Stomach smooth muscle (tissue), 2 donors: ENCODE results near the gene AARSD1.
"Not testable (repeated sequence)": the region's sequence is repeated elsewhere in the genome, so short reads cannot be mapped to it uniquely, and the experiment has no call there.

Source experiments
- H3K27ac ChIP-seq: one replicate; pipeline ENCODE4 v1.7.0; 2013; ENCODE audit warnings: mild to moderate bottlenecking, low read length, inconsistent platforms
- H3K27me3 ChIP-seq, 2 donors: one replicate each; pipeline ENCODE4 v1.7.0; 2013; ENCODE audit warnings: low read length in 2 of 2; ENCODE audit not compliant: insufficient read depth in 2 of 2, control insufficient read depth in 1 of 2
- H3K36me3 ChIP-seq, 2 donors: one replicate each; pipeline ENCODE4 v1.7.0; 2013; ENCODE audit warnings: low read length in 2 of 2; ENCODE audit not compliant: control insufficient read depth in 2 of 2, insufficient read depth in 2 of 2
- H3K4me1 ChIP-seq: one replicate; pipeline ENCODE4 v1.7.0; 2013; ENCODE audit warnings: low read length; ENCODE audit not compliant: control insufficient read depth, insufficient read depth
- H3K4me3 ChIP-seq, 2 donors: one replicate each; pipeline ENCODE4 v1.7.0; 2013; ENCODE audit warnings: low read length in 2 of 2
- H3K9ac ChIP-seq, 2 donors: one replicate each; pipeline ENCODE4 v1.7.0; 2013; ENCODE audit warnings: low read length in 2 of 2, mild to moderate bottlenecking in 1 of 2
- H3K9me3 ChIP-seq, 2 donors: one replicate each; pipeline ENCODE4 v1.7.0; 2013; ENCODE audit warnings: low read length in 2 of 2; ENCODE audit not compliant: control insufficient read depth in 2 of 2
- donor health status: healthy.
- donor health status: Pancreatic carcinoma.

Gene AARSD1

DNA sequence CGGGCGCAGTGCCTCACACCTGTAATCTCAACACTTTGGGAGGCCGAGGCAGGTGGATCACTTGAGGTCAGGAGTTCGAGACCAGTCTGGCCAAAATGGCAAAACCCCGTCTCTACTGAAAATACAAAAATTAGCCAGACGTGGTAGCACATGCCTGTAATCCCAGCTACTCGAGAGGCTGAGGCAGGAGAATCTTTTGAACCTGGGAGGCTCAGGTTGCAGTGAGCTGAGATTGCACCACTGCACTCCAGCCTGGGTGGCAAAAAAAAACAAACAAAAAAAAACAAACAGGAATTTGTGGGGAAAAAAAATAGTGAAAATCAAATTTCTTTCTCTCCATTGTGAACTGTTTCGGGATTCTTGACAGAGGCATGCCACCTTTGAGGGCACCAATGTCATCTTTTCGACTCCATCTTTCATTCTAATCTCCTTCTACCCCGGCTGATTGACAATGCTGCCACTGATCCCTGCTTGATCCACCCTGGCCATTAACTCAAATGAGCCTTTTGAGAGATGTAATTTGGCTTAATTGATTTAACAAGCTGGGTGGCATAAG, 44.7 kb downstream of the AARSD1 start:
- H3K4me3 ChIP-seq, H3K9me3 ChIP-seq, H3K4me1 ChIP-seq, H3K27ac ChIP-seq, H3K36me3 ChIP-seq, H3K27me3 ChIP-seq, H3K9ac ChIP-seq: not testable (repeated sequence)

DNA sequence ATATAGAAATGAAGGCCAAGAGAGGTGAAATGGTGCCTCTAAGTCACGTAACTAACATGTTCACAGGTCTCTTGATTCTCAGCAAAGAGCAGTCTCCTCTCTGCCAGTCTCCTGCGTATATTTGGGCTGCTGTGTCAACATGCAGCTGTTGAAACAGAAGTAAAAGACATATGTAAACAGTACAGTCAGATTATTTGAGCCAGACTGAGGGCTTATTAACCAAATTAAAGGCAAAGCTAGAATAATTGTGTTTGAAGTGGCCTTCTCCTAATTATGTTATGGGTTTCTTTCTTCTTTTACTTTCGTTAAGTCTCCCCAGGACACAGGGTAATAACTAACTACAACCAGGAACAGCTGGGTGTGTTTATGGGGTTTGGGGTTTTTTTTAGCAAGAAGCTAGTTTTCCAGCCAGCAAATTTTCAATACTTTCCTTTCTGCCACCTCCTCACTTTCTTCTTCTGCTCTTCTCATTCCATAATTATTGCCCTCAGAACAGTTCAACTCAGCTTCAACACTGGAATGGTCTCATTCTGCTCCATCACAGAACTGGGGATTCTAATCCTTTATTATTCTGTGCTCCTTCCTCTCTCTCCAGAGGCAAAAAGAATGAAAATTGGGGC, 45.2 kb downstream of the AARSD1 start:
- peaks cover 9% of the 10 kb centered on the region for H3K4me1 ChIP-seq
- no peaks in the 10 kb centered on the region for H3K36me3 ChIP-seq
- no peaks in the 10 kb centered on the region for H3K9me3 ChIP-seq
- no peaks in the 10 kb centered on the region for H3K27me3 ChIP-seq
- H3K4me3 ChIP-seq = no peak overlapping the region
- H3K9ac ChIP-seq = no peak overlapping the region
- H3K27ac ChIP-seq = no peak overlapping the region

DNA sequence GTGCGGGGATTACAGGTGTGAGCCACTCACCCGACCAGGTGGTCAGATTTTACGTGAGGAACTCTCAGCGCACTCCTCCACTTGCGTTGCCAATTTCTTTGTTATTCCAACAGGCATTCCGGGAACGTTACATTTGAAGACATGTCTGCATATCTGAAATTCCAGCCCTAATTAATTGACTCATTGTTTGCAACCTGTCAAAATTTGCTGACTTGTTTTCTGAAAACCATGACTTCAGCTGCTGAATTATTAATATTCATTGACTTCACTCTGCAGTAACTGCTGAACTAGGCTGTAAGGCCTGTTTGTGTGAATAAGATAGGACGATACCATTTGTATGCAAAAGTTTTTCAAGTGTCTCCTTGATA, 47.0 kb downstream of the AARSD1 start:
- peaks cover 4% of the 10 kb centered on the region for H3K4me1 ChIP-seq
- H3K9ac ChIP-seq = no peak overlapping the region
- no peak overlapping the region for H3K27ac ChIP-seq
- no peaks in the 10 kb centered on the region for H3K27me3 ChIP-seq
- H3K9me3 ChIP-seq = no peaks in the 10 kb centered on the region
- no peaks in the 10 kb centered on the region for H3K36me3 ChIP-seq
- H3K4me3 ChIP-seq = no peak overlapping the region

DNA sequence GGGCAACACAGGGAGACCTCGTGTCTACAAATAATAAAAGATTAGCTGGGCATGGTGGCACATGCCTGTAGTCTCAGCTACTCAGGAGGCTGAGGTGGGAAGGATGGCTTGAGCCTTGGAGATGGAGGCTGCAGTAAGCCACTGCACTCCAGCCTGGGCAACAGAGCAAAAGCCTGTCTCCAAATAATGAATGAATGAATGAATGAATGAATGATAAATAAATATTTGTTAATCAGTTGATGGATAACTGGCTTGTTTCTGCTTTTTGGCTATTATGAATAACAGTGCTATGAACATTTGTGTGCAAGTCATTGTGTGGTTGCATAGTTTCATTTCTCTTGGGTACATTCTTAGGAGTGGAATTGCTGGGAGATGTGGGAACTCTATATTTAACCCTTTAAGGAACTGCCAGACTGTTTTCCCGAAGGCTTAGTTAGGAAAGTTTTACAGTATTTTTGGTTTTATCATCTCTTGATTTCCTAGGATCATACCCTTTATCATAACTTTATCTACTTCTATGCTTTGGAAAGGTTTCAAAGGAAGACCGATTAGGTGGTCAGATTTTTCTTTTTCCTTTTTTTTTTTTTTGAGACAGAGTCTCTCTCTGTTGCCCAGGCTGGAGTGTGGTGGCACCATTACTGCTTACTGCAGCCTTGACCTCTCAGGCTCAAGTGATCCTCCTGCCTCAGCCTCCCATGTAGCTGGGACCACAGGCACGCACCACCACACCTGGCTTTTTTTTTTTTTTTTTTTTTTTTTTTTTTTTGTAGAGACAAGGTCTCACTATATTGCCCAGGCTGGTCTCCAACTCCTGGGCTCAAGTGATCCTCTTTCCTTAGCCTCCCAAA, 47.6 kb downstream of the AARSD1 start:
- H3K9me3 ChIP-seq, H3K4me3 ChIP-seq, H3K9ac ChIP-seq, H3K36me3 ChIP-seq, H3K27me3 ChIP-seq, H3K27ac ChIP-seq, H3K4me1 ChIP-seq: not testable (repeated sequence)

DNA sequence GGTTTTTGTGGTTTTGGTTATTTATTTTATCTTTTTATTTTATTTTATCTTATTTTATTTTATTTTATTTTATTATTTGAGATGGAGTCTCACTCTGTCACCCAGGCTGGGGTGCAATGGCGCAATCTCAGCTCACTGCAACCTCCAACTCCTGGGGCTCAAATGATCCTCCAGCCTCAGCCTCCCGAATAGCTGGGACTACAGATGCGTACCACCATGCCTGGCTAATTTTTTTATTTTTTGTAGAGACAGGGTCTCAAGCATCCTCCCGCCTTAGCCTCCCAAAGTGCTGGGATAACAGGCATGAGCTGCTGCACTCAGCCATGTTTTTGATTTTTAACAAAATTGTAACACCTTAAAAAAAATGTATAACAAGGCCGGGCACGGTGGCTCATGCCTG, 49.0 kb downstream of the AARSD1 start:
- H3K36me3 ChIP-seq, H3K4me3 ChIP-seq, H3K4me1 ChIP-seq, H3K9ac ChIP-seq, H3K27ac ChIP-seq, H3K9me3 ChIP-seq, H3K27me3 ChIP-seq: not testable (repeated sequence)

DNA sequence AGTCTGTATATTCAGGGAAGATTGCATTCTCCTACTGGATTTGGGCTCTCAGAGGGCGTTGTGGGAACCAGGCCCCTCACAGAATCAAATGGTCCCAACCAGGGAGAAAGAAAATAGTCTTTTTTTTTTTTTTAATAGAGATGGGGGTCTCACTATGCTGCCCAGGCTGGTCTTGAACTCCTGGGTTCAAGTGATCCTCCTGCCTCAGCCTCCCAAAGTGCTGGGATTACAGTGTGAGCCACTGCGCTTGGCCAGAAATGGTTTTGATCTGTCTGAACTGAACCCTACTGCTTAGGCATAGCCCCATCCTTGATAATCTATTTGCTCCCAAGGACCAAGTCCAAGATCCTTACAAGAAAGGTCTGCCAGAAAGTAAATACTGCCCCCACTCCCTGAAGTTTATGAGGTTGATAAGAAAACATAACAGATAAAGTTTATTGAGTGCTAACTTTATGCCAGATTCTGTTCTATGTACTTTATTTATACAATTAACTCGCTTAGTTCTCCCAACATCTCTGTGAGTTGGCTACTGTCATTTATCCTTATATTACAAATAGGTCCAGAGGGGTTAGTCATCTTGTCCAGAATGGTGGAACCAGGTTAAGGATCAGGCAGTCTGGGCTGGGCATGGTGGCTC, 50.2 kb downstream of the AARSD1 start:
- Histone ChIP-seq H3K4me1 (no peaks in the 10 kb centered on the region), H3K9me3 (no peaks in the 10 kb centered on the region), H3K36me3 (no peaks in the 10 kb centered on the region), H3K9ac (no peak overlapping the region), H3K4me3 (no peak overlapping the region), H3K27ac (no peak overlapping the region), H3K27me3 (no peaks in the 10 kb centered on the region)

DNA sequence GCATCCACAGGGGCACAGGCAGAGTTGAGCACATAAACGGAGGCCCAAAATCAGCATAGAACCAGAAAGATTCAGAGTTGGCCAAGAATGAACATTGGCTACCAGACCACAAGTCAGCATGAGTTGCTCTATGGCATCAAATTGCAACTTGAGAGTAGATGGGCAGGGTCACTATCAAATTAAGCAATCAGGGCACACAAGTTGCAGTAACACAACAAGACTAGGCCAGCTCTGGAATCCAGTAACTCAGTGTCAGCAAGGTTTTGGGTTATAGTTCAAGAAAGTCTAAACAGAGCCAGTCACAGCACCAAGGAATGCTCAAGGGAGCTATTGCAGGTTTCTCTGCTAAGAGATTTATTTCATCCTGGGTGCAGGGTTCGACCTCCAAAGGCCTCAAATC, 50.7 kb downstream of the AARSD1 start:
- H3K36me3 ChIP-seq = no peaks in the 10 kb centered on the region
- H3K4me3 ChIP-seq = no peak overlapping the region
- H3K9me3 ChIP-seq = no peaks in the 10 kb centered on the region
- H3K9ac ChIP-seq = no peak overlapping the region
- no peaks in the 10 kb centered on the region for H3K4me1 ChIP-seq
- no peaks in the 10 kb centered on the region for H3K27me3 ChIP-seq
- no peak overlapping the region for H3K27ac ChIP-seq

DNA sequence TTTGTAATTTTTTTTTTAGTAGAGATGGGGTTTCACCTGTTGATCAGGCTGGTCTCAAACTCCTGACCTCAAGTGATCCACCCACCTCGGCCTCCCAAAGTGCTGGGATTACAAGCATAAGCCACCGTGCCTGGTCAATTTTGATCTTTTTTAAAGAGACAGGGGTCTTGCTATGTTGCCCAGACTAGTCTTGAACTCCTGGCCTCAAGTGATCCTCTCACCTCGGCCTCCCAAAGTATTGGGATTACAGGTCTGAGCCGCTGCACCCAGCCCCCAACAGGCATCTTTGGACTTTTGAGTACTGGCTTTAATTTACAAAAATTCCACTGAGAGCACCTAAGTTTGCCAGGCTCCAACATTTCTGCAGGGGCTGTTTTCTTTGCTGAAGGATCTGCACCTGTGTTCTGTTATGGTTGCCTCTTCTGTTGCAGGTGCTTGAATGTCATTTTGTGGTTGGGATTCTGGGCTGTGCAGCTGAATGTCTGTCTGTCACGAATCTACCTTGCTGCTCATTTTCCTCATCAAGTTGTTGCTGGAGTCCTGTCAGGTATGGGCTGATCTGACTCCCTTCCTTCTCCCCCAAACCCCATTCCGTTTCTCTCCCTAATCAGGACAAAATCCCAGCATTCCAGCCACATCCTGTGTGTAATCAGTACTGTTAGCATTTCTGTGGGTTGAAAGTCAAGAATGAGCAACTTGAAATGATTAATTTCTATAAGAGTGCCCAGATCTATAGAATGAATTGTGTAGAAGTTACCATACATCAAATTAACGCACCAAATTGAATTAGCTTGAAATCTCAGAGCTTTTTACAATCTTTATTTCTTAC, 55.2 kb downstream of the AARSD1 start:
- Histone ChIP-seq H3K4me3 (no peak overlapping the region), H3K4me1 (no peaks in the 10 kb centered on the region), H3K36me3 (no peaks in the 10 kb centered on the region), H3K9me3 (no peaks in the 10 kb centered on the region), H3K9ac (no peak overlapping the region), H3K27me3 (peaks cover 0 to 2% of the 10 kb centered on the region in 2 donors), H3K27ac (no peak overlapping the region)

DNA sequence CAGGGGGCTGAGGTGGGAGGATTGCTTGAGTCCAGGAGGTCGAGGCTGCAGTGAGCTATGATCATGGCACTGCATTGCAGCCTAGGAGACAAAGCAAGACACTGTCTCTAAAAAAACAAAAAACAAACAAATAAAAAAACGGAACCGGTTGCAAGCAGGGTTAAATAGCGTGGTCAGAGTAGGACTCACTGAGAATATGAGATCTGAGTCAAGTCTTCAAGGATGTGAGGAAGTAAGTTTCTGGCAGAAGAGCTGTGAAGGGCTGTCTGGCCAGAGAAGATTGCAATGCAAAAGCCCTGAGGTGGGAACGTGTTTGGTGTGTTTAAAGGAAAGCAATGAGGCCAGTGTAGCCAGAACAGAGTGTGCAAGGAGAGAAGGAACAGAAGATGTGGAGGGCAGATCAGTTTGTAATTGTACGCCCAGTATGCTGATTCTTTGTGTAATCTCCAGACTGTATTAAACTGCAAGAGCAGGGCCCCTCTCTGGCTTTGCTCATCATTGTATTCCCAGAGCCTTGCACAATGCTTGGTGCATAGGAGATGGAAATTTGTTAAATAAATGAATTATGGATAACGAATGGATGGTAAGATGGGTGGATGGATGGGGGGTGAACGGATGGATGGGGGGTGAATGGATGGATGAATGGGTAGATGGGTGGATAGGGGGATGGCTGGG, 57.3 kb downstream of the AARSD1 start:
- peaks cover 0 to 2% of the 10 kb centered on the region in 2 donors for H3K27me3 ChIP-seq
- no peak overlapping the region for H3K27ac ChIP-seq
- H3K36me3 ChIP-seq = no peaks in the 10 kb centered on the region

DNA sequence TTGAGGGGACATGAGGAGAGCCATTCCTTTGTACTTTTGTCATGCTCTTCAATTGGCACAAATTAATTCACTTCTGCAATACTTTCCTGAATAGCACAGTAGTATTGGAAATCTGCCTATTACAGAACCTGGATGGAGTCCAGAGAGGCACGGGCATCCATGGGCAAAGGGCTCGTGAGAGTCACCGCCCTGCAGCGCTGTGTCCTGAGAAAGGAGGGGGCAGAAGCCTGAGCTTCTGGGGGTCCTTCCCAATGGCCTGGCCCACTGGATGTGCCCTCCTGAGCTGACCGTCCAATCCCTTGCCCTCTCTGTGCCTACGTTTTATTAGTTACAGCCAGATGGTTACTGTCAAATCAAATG, 60.2 kb downstream of the AARSD1 start:
- no peaks in the 10 kb centered on the region for H3K36me3 ChIP-seq
- H3K4me3 ChIP-seq = no peak overlapping the region
- H3K4me1 ChIP-seq = no peaks in the 10 kb centered on the region
- peaks cover 0 to 2% of the 10 kb centered on the region in 2 donors for H3K27me3 ChIP-seq
- H3K27ac ChIP-seq = no peak overlapping the region
- no peak overlapping the region for H3K9ac ChIP-seq
- H3K9me3 ChIP-seq = no peaks in the 10 kb centered on the region

More for the DNA sequence above, 57.3 kb downstream of the AARSD1 start:
- Histone ChIP-seq H3K4me1 (no peaks in the 10 kb centered on the region), H3K9me3 (no peaks in the 10 kb centered on the region), H3K9ac (no peak overlapping the region), H3K4me3 (no peak overlapping the region)
